Stimulated activated CD4-positive, alpha-beta T cell treated with anti-CD3 and anti-CD28 coated beads, Interleukin-15, amount 100 ng/mL, for 24 hours (primary cell): Measurements from ENCODE around the gene TBX19.

Experiments used
- DNase-seq: peaks from one replicate; pipeline ENCODE4 v3.0.0-alpha.2; 2020

TBX19 gene

DNA sequence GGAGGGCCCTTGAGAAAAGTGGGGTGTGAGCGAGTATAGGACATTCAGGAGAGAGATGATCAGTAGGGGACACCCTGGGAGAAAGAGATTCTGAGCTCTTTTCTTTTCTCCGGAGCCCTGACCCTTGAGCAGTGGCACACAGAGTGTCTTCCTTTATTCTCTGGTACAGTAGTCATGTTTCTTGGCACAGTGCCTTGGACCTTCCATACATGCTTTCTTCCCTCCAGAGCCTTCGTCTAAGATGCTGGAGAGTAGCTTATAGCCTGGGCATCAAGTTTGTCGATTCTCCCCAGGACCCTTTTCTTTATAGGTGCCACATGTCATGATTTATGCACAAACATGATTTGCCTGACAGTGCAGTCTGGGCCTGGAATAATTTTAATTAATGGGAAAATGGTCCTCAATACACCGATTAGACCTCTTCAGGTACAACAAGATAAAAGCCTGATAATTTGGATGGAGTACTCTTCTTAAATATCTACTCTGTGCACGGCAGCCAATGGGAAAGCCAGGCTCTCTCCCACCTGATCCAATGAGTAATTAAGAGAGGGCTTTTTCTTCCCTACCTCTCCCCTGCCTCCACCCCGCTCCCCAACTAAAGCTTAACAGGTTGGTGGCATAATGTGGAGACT lies at the start of gene TBX19:
TSS of gene TBX19 (plus strand) at position 582 of the 632 bp plus-strand sequence. CDS start 214 bp downstream, outside the sequence.
- DNase-seq = no peak

DNA sequence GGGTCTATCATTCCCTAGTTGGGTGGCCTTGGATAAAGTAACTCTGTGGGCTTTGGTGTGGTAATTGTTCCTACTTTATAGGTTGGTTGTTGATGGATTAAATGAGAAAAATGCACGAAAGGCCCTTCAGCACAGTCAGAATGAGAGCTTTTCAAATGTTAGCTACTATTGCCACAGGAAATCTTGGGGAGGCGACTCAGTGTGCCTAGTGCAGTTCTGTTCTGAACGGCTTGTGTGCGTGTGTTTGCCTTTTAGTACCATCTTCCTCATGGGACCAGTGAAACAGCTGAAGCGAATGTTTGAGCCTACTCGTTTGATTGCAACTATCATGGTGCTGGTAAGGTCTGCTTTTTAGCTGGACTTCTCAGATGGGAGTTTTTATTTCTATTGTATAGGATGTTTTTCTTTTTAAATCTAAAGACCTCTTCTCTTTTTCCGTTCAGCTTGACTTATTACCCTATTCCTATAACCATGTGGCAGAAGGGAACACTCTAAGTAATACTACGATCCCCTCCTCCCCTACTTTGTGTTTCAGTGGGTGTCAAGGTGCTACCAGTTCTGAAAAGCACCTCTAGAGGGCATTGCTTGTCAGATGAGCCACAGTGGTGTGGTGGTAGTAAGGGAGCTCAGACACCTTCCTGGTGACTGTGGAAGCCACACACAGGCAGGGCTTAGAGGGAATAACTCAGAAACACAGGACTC lies 45.7 kb upstream of the TBX19 start:
- DNase-seq = peak; percentile 48

DNA sequence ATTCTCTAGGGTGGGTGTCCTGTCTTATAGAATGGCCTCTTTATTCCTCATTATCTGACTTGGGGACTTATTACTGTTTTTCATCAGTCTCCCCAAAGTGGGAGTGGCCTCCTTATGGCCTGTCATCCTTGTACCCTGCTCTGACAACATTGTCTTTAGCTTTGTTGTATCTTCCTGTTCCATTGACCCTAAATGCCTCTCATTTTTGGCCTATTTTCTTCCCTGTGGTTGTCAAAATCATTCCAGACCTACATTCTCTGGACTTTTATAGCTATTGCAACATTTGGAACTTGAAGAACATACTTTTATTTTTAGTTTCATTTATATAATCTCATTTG lies 45.2 kb upstream of the TBX19 start:
- no peak for DNase-seq

DNA sequence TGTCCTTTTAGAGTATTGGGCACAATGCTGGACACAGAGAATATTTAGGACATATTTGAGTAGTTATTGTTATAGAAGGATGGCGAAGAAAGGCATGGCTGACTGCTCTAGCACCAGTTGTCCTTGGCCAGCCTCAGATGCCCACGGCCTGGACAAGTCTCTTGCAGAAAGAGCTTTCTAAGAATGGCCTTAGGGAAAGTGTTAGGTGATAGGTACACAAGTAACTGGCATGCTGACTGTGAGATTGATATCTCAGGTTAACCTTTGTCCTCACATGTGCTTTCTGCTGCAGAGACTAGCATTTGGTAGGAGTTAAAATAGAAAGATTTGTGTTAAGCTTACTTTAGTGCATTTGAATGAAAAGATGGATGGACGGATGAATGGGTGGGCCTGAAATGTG lies 44.7 kb upstream of the TBX19 start:
- DNase-seq = no peak

DNA sequence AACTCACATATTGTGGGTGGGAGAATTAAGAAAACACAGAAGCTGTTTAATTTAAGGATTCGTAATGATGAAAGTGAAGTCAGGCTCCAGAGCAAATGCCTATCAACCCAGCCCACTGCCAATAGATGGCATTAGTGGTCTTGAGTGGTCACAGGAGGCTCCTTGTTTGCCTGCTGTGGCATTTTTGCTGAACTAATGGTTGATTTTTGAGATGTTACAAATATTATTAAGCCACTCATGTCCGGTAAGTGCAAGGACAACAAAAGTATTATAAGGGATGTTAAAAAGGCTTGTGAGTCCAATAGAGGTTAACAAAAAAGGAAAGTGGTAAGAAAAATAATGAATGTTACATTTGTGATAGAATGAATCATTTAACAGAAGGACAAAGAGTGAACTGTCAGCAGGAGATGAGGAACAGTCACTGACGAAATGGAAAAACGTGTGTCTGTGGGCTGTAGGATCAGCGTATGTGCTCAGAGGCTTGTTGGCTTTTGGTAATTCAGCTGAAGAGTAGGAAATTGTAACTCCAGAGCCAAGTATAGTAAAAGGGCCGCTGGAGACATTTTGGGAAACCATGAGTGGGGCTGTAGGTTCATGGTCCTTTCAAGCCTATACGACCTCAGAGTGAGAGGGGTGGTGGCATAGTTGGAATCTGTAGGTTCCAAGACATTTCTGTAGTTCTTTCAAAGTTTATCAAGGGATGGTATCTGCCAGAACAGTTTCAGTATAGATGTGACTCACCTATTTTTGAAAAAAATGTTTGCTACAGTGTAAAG lies 43.7 kb upstream of the TBX19 start:
- peak; percentile 62 for DNase-seq

DNA sequence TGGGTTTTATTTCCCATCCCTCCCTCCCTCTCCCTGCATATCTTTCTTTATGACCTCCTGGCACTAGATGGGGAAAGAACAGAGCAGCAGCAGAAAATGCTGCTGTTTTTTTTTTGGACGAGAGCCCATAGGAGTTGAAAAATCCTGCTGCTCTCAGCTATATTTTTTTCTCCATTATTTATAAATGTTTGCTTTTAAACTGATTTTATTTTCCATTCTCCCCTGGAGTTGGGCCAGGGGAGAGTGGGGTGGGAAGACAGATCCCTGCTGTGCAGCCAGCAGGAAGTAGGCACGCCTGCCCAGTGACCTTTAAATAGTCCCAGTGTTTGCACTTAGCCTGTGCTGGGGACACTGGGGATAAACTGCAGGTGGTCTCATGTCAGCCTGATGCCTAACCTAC lies 37.5 kb upstream of the TBX19 start:
- no peak for DNase-seq

DNA sequence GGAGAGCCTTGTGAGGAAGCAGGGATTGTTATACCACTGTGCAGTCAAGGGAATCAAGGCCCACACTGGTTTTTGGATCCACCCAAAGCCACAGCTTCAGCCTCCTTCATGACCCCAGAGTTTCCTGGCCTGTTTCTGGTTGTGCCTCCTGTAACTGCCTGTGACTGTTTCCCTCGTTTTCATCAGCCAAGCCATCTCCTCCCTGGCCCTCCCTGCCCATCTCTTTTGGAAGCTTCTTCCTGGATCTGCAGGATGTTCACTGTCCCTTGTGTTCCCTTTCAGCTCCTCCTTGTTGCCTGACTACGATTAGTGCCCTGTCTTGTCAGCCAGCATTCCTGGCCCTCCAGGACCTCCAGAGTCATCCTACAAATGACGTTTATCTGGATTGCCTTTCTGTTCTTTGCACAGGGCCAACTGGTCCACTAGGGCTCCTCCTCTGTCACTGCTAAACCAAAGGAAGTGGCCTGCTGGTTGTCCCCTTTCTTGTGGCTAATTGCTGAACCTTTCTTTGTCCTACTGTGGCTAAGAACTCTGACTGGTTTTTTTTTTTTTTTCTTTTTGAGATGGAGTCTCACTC lies 37.0 kb upstream of the TBX19 start:
- DNase-seq = no peak

DNA sequence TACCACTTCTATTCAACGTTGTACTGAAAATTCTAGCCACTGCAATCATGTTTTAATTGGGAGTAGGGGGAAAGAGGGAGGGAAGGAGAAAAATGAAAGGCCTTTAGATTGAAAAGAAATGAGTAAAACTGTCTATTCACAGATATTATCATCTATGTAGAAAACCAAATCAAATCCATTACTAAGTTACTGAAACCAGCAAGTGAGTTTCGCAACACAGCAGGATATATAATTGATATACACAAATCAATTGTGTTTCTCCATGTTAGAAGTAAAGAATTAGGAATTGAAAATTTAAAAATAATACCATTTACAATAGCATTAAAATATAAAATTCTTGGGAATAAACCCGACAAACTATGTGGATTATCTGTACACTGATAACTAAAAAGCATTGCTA lies 35.6 kb upstream of the TBX19 start:
- DNase-seq = no peak

DNA sequence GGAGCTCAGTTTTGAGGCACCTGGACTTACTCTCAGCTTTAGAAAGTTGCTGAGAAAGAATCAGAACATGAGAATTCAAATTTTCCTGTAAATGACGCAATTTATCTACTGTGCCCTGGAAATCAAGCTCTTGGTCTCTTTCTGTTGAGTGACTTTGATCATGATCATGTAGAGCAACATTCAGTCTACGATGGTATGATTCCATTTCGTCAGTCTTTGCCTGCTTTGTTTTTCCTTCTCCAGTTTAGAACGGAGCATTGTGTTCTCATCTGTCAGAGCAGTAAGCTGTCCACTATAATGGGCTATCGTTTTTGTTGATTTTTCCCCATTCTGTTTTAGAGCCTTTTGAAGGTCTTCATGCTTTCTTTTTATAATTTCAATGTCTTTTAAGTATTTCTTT lies 34.2 kb upstream of the TBX19 start:
- DNase-seq = no peak

DNA sequence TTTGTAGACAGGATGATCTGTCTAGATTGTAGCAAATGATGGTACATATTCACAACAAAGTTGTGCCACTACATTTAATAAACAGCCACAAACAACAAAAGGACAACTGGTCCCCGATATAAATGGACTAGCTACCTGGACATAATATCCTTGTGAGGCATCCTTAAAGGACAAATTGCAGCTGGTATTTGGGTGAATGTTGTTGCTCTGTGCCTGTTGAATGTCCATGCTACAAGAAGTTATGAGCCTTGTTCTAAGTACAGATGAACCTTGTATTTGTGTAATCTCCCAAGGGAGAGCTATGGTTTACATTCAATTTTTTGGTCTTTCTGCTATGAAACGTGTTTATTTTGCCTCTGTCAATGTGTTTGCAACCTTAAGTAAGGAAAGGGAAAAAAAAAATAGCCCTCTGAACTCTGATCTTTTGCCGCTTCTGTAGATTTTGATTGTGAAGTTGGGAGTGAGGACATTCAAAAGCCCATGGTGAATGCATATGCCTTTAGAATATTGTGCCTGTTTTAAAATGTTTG lies 28.4 kb upstream of the TBX19 start:
- DNase-seq = no peak

DNA sequence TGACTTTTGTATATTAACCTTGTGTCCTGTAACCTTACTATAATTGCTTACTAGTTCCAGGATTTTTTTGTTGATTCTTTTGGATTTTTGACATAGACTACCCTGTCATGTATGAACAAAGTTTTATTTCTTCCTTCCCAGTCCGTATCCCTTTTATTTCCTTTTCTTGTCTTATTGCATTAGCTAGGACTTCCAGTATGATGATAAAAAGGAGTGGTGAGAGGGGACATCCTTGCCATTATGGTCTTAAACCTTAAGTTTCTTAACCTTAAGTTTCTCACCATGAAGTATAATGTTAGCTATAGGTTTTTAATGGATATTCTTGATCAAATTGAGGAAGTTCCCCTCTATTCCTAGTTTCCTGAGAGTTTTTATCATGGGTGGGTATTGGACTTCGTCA lies 24.5 kb upstream of the TBX19 start:
- no peak for DNase-seq

DNA sequence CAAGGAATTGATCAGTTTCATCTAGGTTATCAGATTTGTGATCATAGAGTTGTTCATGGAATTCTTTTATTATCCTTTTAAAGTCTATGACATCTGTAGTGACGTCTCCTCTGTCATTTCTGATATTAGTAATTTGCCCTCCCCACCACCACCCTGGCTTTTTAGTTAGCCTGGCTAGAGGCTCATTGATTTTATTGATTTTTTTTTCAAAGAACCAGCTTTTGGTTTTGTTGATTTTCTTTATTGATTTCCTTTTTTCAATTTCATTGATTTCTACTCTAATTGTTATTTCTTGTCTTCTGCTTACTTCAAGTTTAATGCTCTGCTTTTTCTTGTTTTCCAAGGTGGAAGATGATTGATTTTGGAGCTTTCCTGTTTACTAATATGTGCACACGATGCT lies 23.3 kb upstream of the TBX19 start:
- DNase-seq = no peak

DNA sequence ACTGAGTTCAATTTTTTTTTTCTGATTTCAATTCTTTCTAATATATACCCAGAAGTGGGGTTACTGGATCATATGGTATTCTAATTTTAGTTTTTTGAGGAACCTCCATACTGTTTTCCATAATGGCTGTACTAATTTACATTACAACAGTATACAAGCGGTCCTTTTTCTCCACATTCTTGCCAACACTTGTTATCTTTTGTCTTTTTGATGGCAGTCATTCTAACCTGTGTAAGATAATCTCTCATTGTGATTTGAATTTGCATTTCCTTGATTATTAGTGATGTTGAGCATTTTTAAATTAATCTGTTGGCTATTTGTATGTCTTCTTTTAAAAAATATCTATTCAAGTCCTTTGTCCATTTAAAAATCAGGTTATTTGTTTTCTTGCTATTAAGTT lies 21.1 kb upstream of the TBX19 start:
- no peak for DNase-seq

DNA sequence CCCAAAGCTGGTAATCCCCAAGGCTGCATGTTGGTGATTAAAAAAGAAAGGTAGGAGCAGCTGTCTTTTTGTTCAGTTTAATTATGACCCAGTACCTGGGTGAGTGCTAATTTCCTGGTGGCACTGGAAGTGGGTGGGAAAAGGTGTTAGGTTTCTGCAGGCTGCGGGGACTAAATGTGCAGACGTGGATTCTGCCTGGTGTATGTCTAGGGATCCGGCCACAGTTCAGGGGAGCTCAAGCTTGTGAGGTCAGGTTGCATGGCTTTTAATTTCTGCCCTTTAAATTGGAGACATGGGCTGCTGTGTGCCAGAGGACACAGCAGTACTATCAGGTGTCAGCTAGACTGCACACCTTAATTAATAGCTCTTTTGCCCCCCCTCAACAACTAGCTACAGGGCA lies 20.3 kb upstream of the TBX19 start:
- DNase-seq = no peak

DNA sequence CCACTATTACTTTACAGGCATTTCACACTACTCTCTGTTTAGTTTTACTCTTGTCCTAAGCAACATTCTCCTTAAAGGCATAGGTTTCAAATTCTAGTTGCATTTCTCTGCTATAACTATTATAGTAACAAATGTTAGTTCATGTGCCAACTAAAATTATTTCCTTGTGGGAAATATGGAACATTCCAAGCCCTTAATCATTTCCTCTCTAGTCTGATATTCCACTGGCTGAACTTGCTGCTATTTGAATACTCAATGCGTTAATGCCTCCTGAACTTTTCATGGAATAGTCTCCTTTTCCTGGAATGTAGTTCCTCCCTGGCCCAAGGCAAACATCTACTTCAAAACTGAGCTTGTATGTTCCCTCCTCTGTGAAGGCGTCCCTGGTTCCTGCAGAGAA lies 19.3 kb upstream of the TBX19 start:
- DNase-seq = no peak

DNA sequence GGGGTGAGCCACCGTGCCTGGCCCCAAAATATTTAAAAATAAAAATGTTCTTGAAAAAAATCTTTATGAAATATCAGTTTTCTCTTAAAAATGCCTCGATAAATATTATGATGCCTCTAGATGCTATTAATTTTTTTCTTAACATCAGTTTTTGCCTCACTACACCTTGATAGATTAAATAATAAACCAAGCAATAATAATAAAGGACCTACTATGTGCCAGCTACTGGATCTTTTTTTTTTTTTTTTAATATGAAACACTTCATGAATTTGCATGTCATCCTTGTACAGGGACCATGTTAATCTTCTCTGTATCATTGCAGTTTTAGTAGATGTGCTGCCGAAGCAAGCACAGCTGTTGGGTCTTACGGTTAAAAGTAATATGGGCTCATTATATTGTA lies 17.5 kb upstream of the TBX19 start:
- DNase-seq = no peak

DNA sequence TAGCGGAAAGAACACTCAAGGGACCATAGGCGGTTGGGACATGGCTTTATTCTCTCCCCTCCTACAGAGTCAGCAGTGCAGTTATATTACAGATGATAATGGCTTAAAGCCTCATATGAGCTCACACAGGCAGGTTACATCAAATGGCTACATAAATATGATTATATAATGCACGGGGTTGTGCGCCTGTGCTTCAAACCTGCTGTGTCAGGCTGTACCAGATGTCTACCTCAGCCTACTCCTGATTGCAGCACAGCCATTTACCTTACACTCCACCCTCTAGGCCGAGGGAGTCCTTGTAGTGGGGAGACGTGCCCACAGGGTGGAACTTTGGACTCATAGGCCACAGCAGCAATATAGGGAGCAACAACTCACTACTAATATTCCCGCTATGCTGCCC lies 16.4 kb upstream of the TBX19 start:
- no peak for DNase-seq

DNA sequence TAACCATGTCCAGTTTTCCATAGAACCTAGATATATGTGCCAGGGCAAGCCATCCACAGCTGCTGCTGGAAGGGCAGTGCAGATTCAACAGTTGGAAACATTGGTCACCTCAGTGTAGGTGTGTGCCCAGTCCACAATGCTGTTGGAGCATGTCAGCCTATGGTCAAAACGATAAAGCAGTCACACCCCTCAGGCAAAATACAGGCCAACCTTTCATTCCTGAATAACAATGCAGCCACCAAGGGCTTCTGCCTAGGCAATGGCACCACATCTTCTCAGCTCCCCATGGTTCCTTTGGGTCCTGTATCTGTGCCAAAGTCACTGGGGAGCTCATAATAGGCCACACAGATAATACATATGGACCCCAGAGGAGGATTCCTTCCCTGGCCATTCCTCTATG lies 15.1 kb upstream of the TBX19 start:
- DNase-seq = no peak

DNA sequence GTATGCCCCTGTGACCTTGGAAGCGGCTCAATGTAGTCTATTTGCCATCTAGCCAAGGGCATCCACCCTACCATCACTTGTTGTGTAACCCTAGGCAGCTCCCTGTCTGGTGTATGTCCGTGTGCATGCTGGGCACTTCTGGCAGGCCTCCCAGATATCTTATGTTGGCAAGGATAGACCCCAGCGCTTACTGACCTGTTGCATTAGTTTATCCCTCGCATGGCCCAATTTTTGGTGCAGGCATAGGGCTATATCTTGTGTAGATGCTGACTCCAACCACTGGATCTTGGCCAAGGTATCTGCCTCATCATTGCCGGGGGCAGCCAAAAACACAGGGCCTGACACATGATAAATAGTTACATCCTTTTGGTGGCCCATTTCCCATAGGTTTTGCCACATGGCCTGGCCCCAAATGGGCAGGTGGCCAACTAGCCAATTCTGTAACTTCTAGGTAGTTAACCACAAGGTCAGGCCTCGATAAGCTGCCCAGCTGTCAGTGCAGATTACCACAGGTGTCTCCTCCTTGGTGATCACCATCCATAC lies 14.0 kb upstream of the TBX19 start:
- DNase-seq = no peak

DNA sequence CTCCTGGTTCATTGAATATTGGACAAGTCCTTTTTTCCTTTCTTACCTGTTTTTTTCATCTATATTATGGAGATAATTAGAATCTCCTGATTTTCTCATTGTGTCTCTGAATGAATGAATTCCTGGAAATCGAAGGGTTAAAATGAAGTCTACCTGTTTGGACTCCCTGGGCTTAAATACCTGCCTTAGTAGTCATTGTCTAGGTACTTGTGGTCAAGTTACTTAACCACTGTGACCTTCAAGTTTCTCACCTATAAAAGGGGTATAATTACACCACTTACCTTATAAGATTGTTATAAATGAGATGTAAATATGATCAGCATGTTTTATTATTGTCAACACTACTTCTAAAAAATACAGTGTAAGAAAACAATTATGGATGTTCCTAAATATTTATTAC lies 9.0 kb upstream of the TBX19 start:
- DNase-seq = no peak

DNA sequence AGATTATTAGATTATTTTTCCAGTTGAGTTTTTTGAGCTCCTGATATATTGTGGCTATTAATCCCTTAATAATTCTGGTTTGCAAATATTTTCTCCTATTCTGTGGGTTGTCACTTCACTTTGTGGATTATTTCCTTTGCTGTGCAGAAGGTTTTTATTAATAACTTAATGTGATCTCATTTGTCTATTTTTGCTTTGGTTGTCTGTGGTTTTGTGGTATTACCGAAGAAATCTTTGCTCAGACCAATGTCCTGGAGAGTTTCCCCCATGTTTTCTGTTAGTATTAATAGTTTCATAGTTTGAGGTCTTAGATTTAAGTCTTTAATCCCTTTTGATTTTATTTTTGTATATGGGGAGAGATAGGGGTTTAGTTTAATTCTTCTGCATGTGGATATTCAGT lies 7.1 kb upstream of the TBX19 start:
- DNase-seq = no peak

DNA sequence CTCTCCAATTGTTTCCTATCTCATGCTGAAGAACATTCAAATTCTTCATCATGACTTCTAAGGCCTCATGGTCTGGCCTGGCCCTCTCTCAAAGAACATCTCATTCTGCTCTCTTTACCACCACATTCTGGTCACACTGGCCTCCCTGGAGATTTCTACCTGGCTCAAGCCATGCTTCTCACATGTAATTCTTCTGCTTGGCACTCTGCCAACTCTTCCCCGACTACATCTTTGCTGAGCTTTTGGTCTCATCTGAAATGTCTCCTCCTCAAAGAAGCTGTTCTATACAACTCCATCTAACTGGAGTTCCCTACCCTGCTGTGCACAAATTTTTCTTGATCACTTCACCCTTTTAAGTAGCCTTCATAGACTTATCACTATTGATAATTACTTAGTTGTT lies 1.4 kb upstream of the TBX19 start:
- DNase-seq = no peak

DNA sequence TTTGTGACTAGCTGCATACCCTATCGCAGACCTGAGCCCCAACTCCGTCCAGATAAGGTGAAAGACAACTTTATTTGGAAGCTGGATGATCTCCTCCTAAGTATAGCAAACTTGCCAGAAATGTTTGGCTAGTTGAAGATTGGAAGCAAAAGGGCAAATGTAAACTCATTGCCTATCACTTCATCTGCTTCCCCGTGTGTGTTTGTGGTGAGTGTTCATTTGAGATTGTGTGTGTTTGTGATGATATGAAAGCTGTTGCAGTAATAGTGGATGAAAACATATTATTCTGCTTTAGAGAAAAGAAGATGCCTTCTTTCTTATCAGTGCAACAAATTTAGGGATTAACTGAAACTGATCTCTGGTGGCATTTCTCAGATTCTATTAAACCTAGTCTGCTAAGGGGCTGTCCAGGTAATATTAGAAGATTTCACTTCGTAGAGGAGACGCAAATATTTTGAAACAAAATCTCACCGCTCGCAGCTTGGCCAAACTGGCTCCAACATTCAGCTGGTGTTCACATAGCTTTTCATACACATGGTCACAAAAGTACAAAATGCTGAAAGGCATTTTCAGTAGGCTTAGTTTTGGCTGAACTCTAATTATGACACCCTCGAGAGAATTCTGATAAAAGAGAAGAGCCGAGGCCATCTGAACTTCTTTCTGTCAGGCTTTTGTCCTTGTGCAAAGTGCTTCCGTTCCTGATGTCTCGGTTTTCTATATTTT lies 1.1 kb downstream of the TBX19 start:
- no peak for DNase-seq
